ENCODE results near the gene NDUFA8. TPM values are rescaled to one million over a fixed set of nuclear protein-coding genes. Genes with fewer than 3 reads are reported as not detected.

The NDUFA8 gene
- total and polyA plus RNA-seq, 10 of the 15 experiments (the other 5 are each of a cell fraction or from before 2014, with no cell fraction given), result 44.9 to 159 (median 90.8) TPM

DNA sequence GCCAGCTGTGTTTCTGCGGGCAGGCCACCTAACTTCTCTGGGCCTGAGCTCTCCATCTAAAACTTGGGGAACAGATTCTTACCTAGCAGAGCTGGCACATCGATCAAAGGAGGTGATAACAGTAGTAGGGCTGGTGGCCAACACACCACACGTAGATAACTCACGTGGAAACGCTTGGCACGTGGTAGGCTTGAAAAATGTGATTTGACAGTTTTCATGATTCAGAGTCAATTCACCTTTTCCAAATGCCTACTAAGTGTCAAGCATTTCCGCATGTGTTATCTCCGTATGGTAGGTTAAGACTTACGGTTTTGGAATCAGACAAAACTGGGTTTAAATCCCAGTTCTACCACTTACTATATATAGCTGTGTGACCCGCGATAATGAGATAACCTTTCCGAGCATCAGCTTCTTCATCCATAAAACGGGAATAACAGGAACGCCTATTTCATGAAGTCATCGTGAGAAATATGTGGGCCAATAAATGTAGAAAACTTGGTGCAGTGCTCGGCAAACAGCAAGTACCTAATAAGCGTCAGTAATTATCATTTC is 25.5 kb downstream of the NDUFA8 start:
- Histone ChIP-seq H4K20me1 (ENCODE audit: control insufficient read depth, insufficient read depth) (no peaks in the 10 kb centered on the region), H3K36me3 (ENCODE audit: control insufficient read depth in 2 of 2, insufficient read depth in 2 of 2, low read length in 1 of 2) (no peaks in the 10 kb centered on the region), H3K27ac (ENCODE audit: control insufficient read depth, insufficient read depth) (no peak overlapping the region), H3K79me2 (ENCODE audit: control insufficient read depth, insufficient read depth, low read length) (no peaks in the 10 kb centered on the region), H3K4me2 (ENCODE audit: control insufficient read depth, insufficient read depth) (no peak overlapping the region), H3K4me3 (no peak overlapping the region), H3K9ac (ENCODE audit: control insufficient read depth, insufficient read depth, low read length) (no peak overlapping the region), H3K4me1 (ENCODE audit: control insufficient read depth, insufficient read depth, low read length) (no peaks in the 10 kb centered on the region), H3K27me3 (replicated peaks in 1 of 2; ENCODE audit: control insufficient read depth in 2 of 2, insufficient read depth in 2 of 2, low read length in 1 of 2) (peaks cover 0 to 2% of the 10 kb centered on the region in 2 experiments; a peak in 2 of 4 replicates), H3K9me3 (replicated peaks; ENCODE audit: control insufficient read depth, insufficient read depth, low read length) (no peaks in the 10 kb centered on the region), H2AFZ (ENCODE audit: control insufficient read depth, low read depth, low read length) (no peak overlapping the region)
- ChIA-PET RAD21 (ENCODE audit: unreplicated experiment) (no interaction called here), SMC1A (ENCODE audit: uncharacterized antibody, unreplicated experiment) (no interaction called here), CTCF (interaction anchor here (0.6 to 1.8 kb wide), 3 partner anchors 9 to 55 kb away, joined by 3 to 6 read pairs (median 4); no protein-coding TSS in a partner anchor), POLR2A (no interaction called here)
- no peak for DNase-seq (ENCODE audit: low read depth, low spot score)
- in situ Hi-C loops (cut with MboI) (no loop called here), intact Hi-C loops (cut with micrococcal nuclease; ENCODE audit: unreplicated experiment) (no loop called here)
- BruUV-seq (replicated peaks), result no TSS peak
- no peak for FAIRE-seq
- WGBS (ENCODE audit: insufficient coverage, insufficient replicate concordance, low lambda C conversion rate, missing lambda C conversion rate), result 56% methylated on average over 17 of the region's 17 CpGs
- ATAC-seq, result no peak
- TF ChIP-seq CREB1 (IDR thresholded peaks at IDR 0.05; ENCODE audit: low read depth) (no peak), RCOR1 (conservative IDR thresholded peaks at IDR 0.05; ENCODE audit: low read depth, low read length) (no peak), ETV6 (conservative IDR thresholded peaks at IDR 0.05 in 1 of 2, IDR thresholded peaks at IDR 0.05 in 1 of 2; ENCODE audit: borderline replicate concordance in 1 of 2, low read depth in 1 of 2) (no peak), YY1 (IDR thresholded peaks at IDR 0.05; ENCODE audit: low read depth, low read length) (no peak), IRF4 (IDR thresholded peaks at IDR 0.05; ENCODE audit: low read depth, low read length) (no peak), GABPA (IDR thresholded peaks at IDR 0.05; ENCODE audit: low read depth) (no peak)
- TF ChIP-seq, protein P1, sequence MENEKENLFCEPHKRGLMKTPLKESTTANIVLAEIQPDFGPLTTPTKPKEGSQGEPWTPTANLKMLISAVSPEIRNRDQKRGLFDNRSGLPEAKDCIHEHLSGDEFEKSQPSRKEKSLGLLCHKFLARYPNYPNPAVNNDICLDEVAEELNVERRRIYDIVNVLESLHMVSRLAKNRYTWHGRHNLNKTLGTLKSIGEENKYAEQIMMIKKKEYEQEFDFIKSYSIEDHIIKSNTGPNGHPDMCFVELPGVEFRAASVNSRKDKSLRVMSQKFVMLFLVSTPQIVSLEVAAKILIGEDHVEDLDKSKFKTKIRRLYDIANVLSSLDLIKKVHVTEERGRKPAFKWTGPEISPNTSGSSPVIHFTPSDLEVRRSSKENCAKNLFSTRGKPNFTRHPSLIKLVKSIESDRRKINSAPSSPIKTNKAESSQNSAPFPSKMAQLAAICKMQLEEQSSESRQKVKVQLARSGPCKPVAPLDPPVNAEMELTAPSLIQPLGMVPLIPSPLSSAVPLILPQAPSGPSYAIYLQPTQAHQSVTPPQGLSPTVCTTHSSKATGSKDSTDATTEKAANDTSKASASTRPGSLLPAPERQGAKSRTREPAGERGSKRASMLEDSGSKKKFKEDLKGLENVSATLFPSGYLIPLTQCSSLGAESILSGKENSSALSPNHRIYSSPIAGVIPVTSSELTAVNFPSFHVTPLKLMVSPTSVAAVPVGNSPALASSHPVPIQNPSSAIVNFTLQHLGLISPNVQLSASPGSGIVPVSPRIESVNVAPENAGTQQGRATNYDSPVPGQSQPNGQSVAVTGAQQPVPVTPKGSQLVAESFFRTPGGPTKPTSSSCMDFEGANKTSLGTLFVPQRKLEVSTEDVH (IDR thresholded peaks at IDR 0.05; ENCODE audit: low read depth, partially characterized antibody), result no peak
- TF ChIP-seq, protein P2, sequence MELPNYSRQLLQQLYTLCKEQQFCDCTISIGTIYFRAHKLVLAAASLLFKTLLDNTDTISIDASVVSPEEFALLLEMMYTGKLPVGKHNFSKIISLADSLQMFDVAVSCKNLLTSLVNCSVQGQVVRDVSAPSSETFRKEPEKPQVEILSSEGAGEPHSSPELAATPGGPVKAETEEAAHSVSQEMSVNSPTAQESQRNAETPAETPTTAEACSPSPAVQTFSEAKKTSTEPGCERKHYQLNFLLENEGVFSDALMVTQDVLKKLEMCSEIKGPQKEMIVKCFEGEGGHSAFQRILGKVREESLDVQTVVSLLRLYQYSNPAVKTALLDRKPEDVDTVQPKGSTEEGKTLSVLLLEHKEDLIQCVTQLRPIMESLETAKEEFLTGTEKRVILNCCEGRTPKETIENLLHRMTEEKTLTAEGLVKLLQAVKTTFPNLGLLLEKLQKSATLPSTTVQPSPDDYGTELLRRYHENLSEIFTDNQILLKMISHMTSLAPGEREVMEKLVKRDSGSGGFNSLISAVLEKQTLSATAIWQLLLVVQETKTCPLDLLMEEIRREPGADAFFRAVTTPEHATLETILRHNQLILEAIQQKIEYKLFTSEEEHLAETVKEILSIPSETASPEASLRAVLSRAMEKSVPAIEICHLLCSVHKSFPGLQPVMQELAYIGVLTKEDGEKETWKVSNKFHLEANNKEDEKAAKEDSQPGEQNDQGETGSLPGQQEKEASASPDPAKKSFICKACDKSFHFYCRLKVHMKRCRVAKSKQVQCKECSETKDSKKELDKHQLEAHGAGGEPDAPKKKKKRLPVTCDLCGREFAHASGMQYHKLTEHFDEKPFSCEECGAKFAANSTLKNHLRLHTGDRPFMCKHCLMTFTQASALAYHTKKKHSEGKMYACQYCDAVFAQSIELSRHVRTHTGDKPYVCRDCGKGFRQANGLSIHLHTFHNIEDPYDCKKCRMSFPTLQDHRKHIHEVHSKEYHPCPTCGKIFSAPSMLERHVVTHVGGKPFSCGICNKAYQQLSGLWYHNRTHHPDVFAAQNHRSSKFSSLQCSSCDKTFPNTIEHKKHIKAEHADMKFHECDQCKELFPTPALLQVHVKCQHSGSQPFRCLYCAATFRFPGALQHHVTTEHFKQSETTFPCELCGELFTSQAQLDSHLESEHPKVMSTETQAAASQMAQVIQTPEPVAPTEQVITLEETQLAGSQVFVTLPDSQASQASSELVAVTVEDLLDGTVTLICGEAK (IDR thresholded peaks at IDR 0.05; ENCODE audit: borderline replicate concordance), result no peak
- TF ChIP-seq, protein P3, sequence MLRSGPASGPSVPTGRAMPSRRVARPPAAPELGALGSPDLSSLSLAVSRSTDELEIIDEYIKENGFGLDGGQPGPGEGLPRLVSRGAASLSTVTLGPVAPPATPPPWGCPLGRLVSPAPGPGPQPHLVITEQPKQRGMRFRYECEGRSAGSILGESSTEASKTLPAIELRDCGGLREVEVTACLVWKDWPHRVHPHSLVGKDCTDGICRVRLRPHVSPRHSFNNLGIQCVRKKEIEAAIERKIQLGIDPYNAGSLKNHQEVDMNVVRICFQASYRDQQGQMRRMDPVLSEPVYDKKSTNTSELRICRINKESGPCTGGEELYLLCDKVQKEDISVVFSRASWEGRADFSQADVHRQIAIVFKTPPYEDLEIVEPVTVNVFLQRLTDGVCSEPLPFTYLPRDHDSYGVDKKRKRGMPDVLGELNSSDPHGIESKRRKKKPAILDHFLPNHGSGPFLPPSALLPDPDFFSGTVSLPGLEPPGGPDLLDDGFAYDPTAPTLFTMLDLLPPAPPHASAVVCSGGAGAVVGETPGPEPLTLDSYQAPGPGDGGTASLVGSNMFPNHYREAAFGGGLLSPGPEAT (IDR thresholded peaks at IDR 0.05; ENCODE audit: low read depth), result no peak
- TF ChIP-seq, protein P4, sequence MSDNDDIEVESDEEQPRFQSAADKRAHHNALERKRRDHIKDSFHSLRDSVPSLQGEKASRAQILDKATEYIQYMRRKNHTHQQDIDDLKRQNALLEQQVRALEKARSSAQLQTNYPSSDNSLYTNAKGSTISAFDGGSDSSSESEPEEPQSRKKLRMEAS (IDR thresholded peaks at IDR 0.05; ENCODE audit: low read depth, low read length), result no peak

All from GM12878 (cell line).